ENCODE measurements around the gene NUP42.

NUP42 gene

GRCh38 chr7:23226844-23227450 lies 45.1 kb downstream of the NUP42 start:
- H3K4me3 ChIP-seq (ENCODE audit: insufficient read depth, low read depth, low read length, poor library complexity, severe bottlenecking) = no peak overlapping the region
- no peaks in the 10 kb centered on the region for H3K4me1 ChIP-seq (ENCODE audit: control insufficient read depth, insufficient read depth, low read length, poor library complexity, severe bottlenecking)
- H3K36me3 ChIP-seq (ENCODE audit: control insufficient read depth, insufficient read depth, low read length) = no peaks in the 10 kb centered on the region
- H3K27me3 ChIP-seq (replicated peaks; ENCODE audit: control insufficient read depth, insufficient read depth, low read length, poor library complexity, severe bottlenecking) = no peaks in the 10 kb centered on the region
- DNase-seq = no peak
- H3K9me3 ChIP-seq (ENCODE audit: control insufficient read depth, low read length) = no peaks in the 10 kb centered on the region
- no peak overlapping the region for H3K27ac ChIP-seq (ENCODE audit: insufficient read depth, low read length, poor library complexity, severe bottlenecking)

GRCh38 chr7:23228412-23228811 lies 46.6 kb downstream of the NUP42 start:
- no peaks in the 10 kb centered on the region for H3K9me3 ChIP-seq (ENCODE audit: control insufficient read depth, low read length)
- no peaks in the 10 kb centered on the region for H3K36me3 ChIP-seq (ENCODE audit: control insufficient read depth, insufficient read depth, low read length)
- H3K27me3 ChIP-seq (replicated peaks; ENCODE audit: control insufficient read depth, insufficient read depth, low read length, poor library complexity, severe bottlenecking) = no peaks in the 10 kb centered on the region
- no peaks in the 10 kb centered on the region for H3K4me1 ChIP-seq (ENCODE audit: control insufficient read depth, insufficient read depth, low read length, poor library complexity, severe bottlenecking)
- no peak overlapping the region for H3K27ac ChIP-seq (ENCODE audit: insufficient read depth, low read length, poor library complexity, severe bottlenecking)
- H3K4me3 ChIP-seq (ENCODE audit: insufficient read depth, low read depth, low read length, poor library complexity, severe bottlenecking) = no peak overlapping the region
- DNase-seq = no peak

- no peaks in the 10 kb centered on the region for H3K27me3 ChIP-seq (replicated peaks; ENCODE audit: control insufficient read depth, insufficient read depth, low read length, poor library complexity, severe bottlenecking)
- no peak overlapping the region for H3K27ac ChIP-seq (ENCODE audit: insufficient read depth, low read length, poor library complexity, severe bottlenecking)
- no peak overlapping the region for H3K4me3 ChIP-seq (ENCODE audit: insufficient read depth, low read depth, low read length, poor library complexity, severe bottlenecking)
- no peaks in the 10 kb centered on the region for H3K36me3 ChIP-seq (ENCODE audit: control insufficient read depth, insufficient read depth, low read length)
- no peaks in the 10 kb centered on the region for H3K4me1 ChIP-seq (ENCODE audit: control insufficient read depth, insufficient read depth, low read length, poor library complexity, severe bottlenecking)
- no peaks in the 10 kb centered on the region for H3K9me3 ChIP-seq (ENCODE audit: control insufficient read depth, low read length)
- DNase-seq = no peak
Observed at GRCh38 chr7:23230641-23231101, 48.8 kb downstream of the NUP42 start.

GRCh38 chr7:23232966-23233365 lies 51.1 kb downstream of the NUP42 start:
- no peak for DNase-seq
- Histone ChIP-seq H3K4me3 (ENCODE audit: insufficient read depth, low read depth, low read length, poor library complexity, severe bottlenecking) (no peak overlapping the region), H3K4me1 (ENCODE audit: control insufficient read depth, insufficient read depth, low read length, poor library complexity, severe bottlenecking) (no peaks in the 10 kb centered on the region), H3K27ac (ENCODE audit: insufficient read depth, low read length, poor library complexity, severe bottlenecking) (no peak overlapping the region), H3K36me3 (ENCODE audit: control insufficient read depth, insufficient read depth, low read length) (no peaks in the 10 kb centered on the region), H3K9me3 (ENCODE audit: control insufficient read depth, low read length) (no peaks in the 10 kb centered on the region), H3K27me3 (replicated peaks; ENCODE audit: control insufficient read depth, insufficient read depth, low read length, poor library complexity, severe bottlenecking) (no peaks in the 10 kb centered on the region)

- H3K27me3 ChIP-seq (replicated peaks; ENCODE audit: control insufficient read depth, insufficient read depth, low read length, poor library complexity, severe bottlenecking) = no peaks in the 10 kb centered on the region
- no peak for DNase-seq
- H3K4me3 ChIP-seq (ENCODE audit: insufficient read depth, low read depth, low read length, poor library complexity, severe bottlenecking) = no peak overlapping the region
Observed at GRCh38 chr7:23234569-23235296, 52.9 kb downstream of the NUP42 start.

GRCh38 chr7:23235813-23236221 lies 54.0 kb downstream of the NUP42 start:
- peaks cover 1% of the 10 kb centered on the region for H3K27me3 ChIP-seq (replicated peaks; ENCODE audit: control insufficient read depth, insufficient read depth, low read length, poor library complexity, severe bottlenecking)
- H3K36me3 ChIP-seq (ENCODE audit: control insufficient read depth, insufficient read depth, low read length) = no peaks in the 10 kb centered on the region
- no peak overlapping the region for H3K27ac ChIP-seq (ENCODE audit: insufficient read depth, low read length, poor library complexity, severe bottlenecking)
- H3K9me3 ChIP-seq (ENCODE audit: control insufficient read depth, low read length) = no peaks in the 10 kb centered on the region
- no peaks in the 10 kb centered on the region for H3K4me1 ChIP-seq (ENCODE audit: control insufficient read depth, insufficient read depth, low read length, poor library complexity, severe bottlenecking)
- no peak overlapping the region for H3K4me3 ChIP-seq (ENCODE audit: insufficient read depth, low read depth, low read length, poor library complexity, severe bottlenecking)
- DNase-seq = no peak

More at GRCh38 chr7:23234569-23235296, 52.9 kb downstream of the NUP42 start:
- no peaks in the 10 kb centered on the region for H3K9me3 ChIP-seq (ENCODE audit: control insufficient read depth, low read length)
- H3K27ac ChIP-seq (ENCODE audit: insufficient read depth, low read length, poor library complexity, severe bottlenecking) = no peak overlapping the region
- no peaks in the 10 kb centered on the region for H3K4me1 ChIP-seq (ENCODE audit: control insufficient read depth, insufficient read depth, low read length, poor library complexity, severe bottlenecking)
- H3K36me3 ChIP-seq (ENCODE audit: control insufficient read depth, insufficient read depth, low read length) = no peaks in the 10 kb centered on the region

GRCh38 chr7:23237000-23237399 lies 55.2 kb downstream of the NUP42 start:
- no peaks in the 10 kb centered on the region for H3K9me3 ChIP-seq (ENCODE audit: control insufficient read depth, low read length)
- H3K36me3 ChIP-seq (ENCODE audit: control insufficient read depth, insufficient read depth, low read length) = no peaks in the 10 kb centered on the region
- no peak overlapping the region for H3K4me3 ChIP-seq (ENCODE audit: insufficient read depth, low read depth, low read length, poor library complexity, severe bottlenecking)
- DNase-seq = no peak
- no peak overlapping the region for H3K27ac ChIP-seq (ENCODE audit: insufficient read depth, low read length, poor library complexity, severe bottlenecking)
- H3K27me3 ChIP-seq (replicated peaks; ENCODE audit: control insufficient read depth, insufficient read depth, low read length, poor library complexity, severe bottlenecking) = peaks cover 3% of the 10 kb centered on the region
- no peaks in the 10 kb centered on the region for H3K4me1 ChIP-seq (ENCODE audit: control insufficient read depth, insufficient read depth, low read length, poor library complexity, severe bottlenecking)

GRCh38 chr7:23238983-23239652 lies 57.3 kb downstream of the NUP42 start:
- no peaks in the 10 kb centered on the region for H3K36me3 ChIP-seq (ENCODE audit: control insufficient read depth, insufficient read depth, low read length)
- no peak overlapping the region for H3K4me3 ChIP-seq (ENCODE audit: insufficient read depth, low read depth, low read length, poor library complexity, severe bottlenecking)
- H3K9me3 ChIP-seq (ENCODE audit: control insufficient read depth, low read length) = no peaks in the 10 kb centered on the region
- H3K27ac ChIP-seq (ENCODE audit: insufficient read depth, low read length, poor library complexity, severe bottlenecking) = no peak overlapping the region
- DNase-seq = no peak
- H3K4me1 ChIP-seq (ENCODE audit: control insufficient read depth, insufficient read depth, low read length, poor library complexity, severe bottlenecking) = no peaks in the 10 kb centered on the region
- peaks cover 3% of the 10 kb centered on the region for H3K27me3 ChIP-seq (replicated peaks; ENCODE audit: control insufficient read depth, insufficient read depth, low read length, poor library complexity, severe bottlenecking)

GRCh38 chr7:23239698-23240097 lies 57.9 kb downstream of the NUP42 start:
- no peaks in the 10 kb centered on the region for H3K4me1 ChIP-seq (ENCODE audit: control insufficient read depth, insufficient read depth, low read length, poor library complexity, severe bottlenecking)
- H3K27me3 ChIP-seq (replicated peaks; ENCODE audit: control insufficient read depth, insufficient read depth, low read length, poor library complexity, severe bottlenecking) = peaks cover 3% of the 10 kb centered on the region
- no peak for DNase-seq
- H3K27ac ChIP-seq (ENCODE audit: insufficient read depth, low read length, poor library complexity, severe bottlenecking) = no peak overlapping the region
- H3K9me3 ChIP-seq (ENCODE audit: control insufficient read depth, low read length) = no peaks in the 10 kb centered on the region
- H3K4me3 ChIP-seq (ENCODE audit: insufficient read depth, low read depth, low read length, poor library complexity, severe bottlenecking) = no peak overlapping the region
- H3K36me3 ChIP-seq (ENCODE audit: control insufficient read depth, insufficient read depth, low read length) = no peaks in the 10 kb centered on the region

- Histone ChIP-seq H3K9me3 (ENCODE audit: control insufficient read depth, low read length) (no peaks in the 10 kb centered on the region), H3K36me3 (ENCODE audit: control insufficient read depth, insufficient read depth, low read length) (no peaks in the 10 kb centered on the region), H3K27me3 (replicated peaks; ENCODE audit: control insufficient read depth, insufficient read depth, low read length, poor library complexity, severe bottlenecking) (peaks cover 7% of the 10 kb centered on the region), H3K4me1 (ENCODE audit: control insufficient read depth, insufficient read depth, low read length, poor library complexity, severe bottlenecking) (no peaks in the 10 kb centered on the region), H3K4me3 (ENCODE audit: insufficient read depth, low read depth, low read length, poor library complexity, severe bottlenecking) (no peak overlapping the region), H3K27ac (ENCODE audit: insufficient read depth, low read length, poor library complexity, severe bottlenecking) (no peak overlapping the region)
- no peak for DNase-seq
Observed at GRCh38 chr7:23242321-23242720, 60.5 kb downstream of the NUP42 start.
